Measurements from ENCODE around the gene BAZ2B. TPM values are rescaled to one million over a fixed set of nuclear protein-coding genes. Genes with fewer than 3 reads are reported as not detected.
A peak's percentile ranks its signal among the peaks of the same experiment; 100 is the strongest.

BAZ2B gene
- polyA plus RNA-seq, 2 of the 4 experiments (the other 2 are of a cell fraction), result 19.6 to 50.6 TPM

DNA sequence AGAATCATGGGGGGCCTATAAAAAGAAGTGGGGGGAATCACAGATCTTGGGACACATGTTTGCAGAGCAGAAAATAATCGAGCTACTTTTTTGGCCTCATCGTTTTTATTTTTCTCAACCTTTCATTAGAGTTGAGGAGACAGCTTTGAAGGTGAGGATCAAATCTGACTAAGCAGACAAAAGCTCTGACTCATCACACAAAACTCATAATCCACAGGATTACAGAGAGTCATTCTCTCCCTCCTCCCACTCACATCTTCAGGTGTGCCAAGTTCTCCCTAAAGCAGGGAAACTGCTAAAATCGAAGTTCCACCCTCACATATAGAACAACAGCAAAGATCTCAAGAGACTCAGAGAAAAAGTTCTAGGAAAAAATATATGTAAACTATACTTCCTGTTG, 15.6 kb downstream of the BAZ2B start (continued):
- TF ChIP-seq, protein P1, sequence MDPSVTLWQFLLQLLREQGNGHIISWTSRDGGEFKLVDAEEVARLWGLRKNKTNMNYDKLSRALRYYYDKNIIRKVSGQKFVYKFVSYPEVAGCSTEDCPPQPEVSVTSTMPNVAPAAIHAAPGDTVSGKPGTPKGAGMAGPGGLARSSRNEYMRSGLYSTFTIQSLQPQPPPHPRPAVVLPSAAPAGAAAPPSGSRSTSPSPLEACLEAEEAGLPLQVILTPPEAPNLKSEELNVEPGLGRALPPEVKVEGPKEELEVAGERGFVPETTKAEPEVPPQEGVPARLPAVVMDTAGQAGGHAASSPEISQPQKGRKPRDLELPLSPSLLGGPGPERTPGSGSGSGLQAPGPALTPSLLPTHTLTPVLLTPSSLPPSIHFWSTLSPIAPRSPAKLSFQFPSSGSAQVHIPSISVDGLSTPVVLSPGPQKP (IDR thresholded peaks at IDR 0.05; ENCODE audit: low read depth, low read length), result no peak
- TF ChIP-seq CHD2 (IDR thresholded peaks at IDR 0.05; ENCODE audit: low read length, partially characterized antibody), result no peak
- peak; percentile 15; the same call in 1 of the 2 replicates for TF ChIP-seq GATA3 (IDR thresholded peaks at IDR 0.05; ENCODE audit: borderline replicate concordance)
- no peak for TF ChIP-seq TP53 (CRISPR knock-in tag; IDR thresholded peaks at IDR 0.05)
- TF ChIP-seq EHF (CRISPR knock-in tag; IDR thresholded peaks at IDR 0.05), result no peak
- peak; percentile 72 for TF ChIP-seq JUNB (IDR thresholded peaks at IDR 0.05)

DNA sequence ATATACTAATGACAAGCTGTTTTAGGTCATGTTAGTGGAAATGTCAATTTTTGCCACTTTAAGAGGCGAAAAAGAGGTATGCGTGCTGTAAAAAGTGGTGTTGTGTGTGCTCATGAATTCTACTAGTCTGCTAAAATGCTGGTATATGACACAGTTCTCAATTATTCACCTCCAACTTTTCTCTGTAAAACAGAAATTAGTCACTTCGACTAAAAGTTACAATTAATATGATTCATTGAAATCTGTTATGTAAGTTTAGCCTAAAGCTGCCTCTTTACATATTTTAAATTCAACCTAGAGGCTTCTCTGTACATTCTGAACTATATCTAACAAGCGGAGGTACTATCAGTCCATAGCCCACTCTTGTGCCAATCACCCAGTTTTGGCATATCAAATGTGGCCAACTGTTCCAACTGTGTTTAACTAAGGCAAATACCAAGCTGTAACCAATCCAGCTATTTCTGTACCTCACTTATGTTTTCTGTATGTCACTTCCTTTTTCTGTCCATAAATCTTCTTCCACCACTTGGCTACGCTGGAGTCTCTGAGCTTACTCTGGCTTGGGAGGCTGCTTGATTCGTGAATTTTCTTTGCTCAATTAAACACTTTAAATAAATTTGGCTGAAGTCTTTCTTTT, 20.8 kb downstream of the BAZ2B start:
- H3K27ac ChIP-seq, result no peak overlapping the region
- 88% methylated on average over 6 of the region's 6 CpGs for WGBS (ENCODE audit: missing lambda C conversion rate)
- H3K9me3 ChIP-seq, result no peaks in the 10 kb centered on the region
- no peak overlapping the region for H3K4me3 ChIP-seq
- DNase-seq (ENCODE audit: low read depth in 1 of 2, low spot score in 1 of 2) (no peak), FAIRE-seq (no peak), ATAC-seq (peak in 1 of 2 experiments; percentile 29; a peak in 1 of 6 replicates)
- ChIA-PET CTCF (interaction anchor here (1.2 to 2.0 kb wide), 2 partner anchors 9 to 117 kb away, joined by 4 to 6 read pairs; partner anchors contain the start of gene MARCHF7), POLR2A (interaction anchor here (0.7 kb wide), 1 partner anchor 118 kb away, joined by 3 read pairs; no protein-coding TSS in a partner anchor)
- no peak for TF ChIP-seq CBX2 (IDR thresholded peaks at IDR 0.05; ENCODE audit: borderline replicate concordance, low read depth)
- no peak for TF ChIP-seq JUN (IDR thresholded peaks at IDR 0.05)
- no peak for TF ChIP-seq KDM1A (IDR thresholded peaks at IDR 0.05; ENCODE audit: low read depth)
- TF ChIP-seq SMC3 (IDR thresholded peaks at IDR 0.05), result no peak
- no peak for TF ChIP-seq CHD4 (IDR thresholded peaks at IDR 0.05; ENCODE audit: borderline replicate concordance)
- no peak for TF ChIP-seq RFX5 (IDR thresholded peaks at IDR 0.05)
- no peak for TF ChIP-seq RARB (CRISPR knock-in tag; IDR thresholded peaks at IDR 0.05)
- no peak for TF ChIP-seq SREBF2 (IDR thresholded peaks at IDR 0.05)
- TF ChIP-seq EP300 (IDR thresholded peaks at IDR 0.05), result no peak
- TF ChIP-seq HOXA7 (CRISPR knock-in tag; IDR thresholded peaks at IDR 0.05), result no peak
- no peak for TF ChIP-seq MAZ (IDR thresholded peaks at IDR 0.05; ENCODE audit: borderline replicate concordance, low read depth, low read length)
- no peak for TF ChIP-seq FOSB (CRISPR knock-in tag; IDR thresholded peaks at IDR 0.05)
- TF ChIP-seq RCOR1 (IDR thresholded peaks at IDR 0.05; ENCODE audit: low read depth, low read length), result no peak
- TF ChIP-seq ZNF302 (CRISPR knock-in tag; IDR thresholded peaks at IDR 0.05), result no peak
- TF ChIP-seq ATOH8 (CRISPR knock-in tag; IDR thresholded peaks at IDR 0.05; ENCODE audit: low read depth), result no peak
- no peak overlapping the region for H3K4me2 ChIP-seq
- peaks cover 32% of the 10 kb centered on the region for H3K4me1 ChIP-seq

DNA sequence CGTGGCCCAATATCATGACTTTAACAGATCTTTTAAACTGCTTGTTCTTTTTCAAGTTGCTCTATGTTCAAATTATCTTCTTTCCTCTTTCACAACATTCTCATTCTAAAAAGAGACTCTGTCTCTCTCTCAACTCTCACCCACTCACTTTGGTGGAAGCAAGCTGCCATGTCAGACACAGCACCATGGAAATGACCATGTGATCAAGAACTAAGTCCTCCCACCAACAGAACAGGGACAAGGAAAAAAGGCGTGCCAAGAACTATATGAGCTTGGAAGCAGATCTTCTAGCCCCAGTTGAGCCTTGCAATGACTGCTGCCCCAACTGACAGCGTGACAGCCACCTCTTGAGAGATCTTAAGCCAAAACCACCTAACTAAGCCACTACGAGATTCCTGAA, 23.9 kb downstream of the BAZ2B start:
- Histone ChIP-seq H3K27ac (no peak overlapping the region), H3K9me3 (no peaks in the 10 kb centered on the region), H3K4me2 (no peak overlapping the region), H3K4me3 (no peak overlapping the region), H3K4me1 (peaks cover 26% of the 10 kb centered on the region; the same call in 1 of the 3 replicates)
- DNase-seq (ENCODE audit: low read depth in 1 of 2, low spot score in 1 of 2) (peak in 1 of 2 experiments; percentile 17), FAIRE-seq (no peak), ATAC-seq (peak in 1 of 2 experiments; percentile 53; a peak in 2 of 6 replicates)
- WGBS (ENCODE audit: missing lambda C conversion rate), result 72% methylated on average over 4 of the region's 4 CpGs
- ChIA-PET CTCF (no interaction called here), POLR2A (no interaction called here)
- TF ChIP-seq MAFK (IDR thresholded peaks at IDR 0.05; ENCODE audit: partially characterized antibody) (no peak), REST (IDR thresholded peaks at IDR 0.05) (no peak), POLR2AphosphoS2 (conservative IDR thresholded peaks at IDR 0.05; ENCODE audit: low read length) (no peak), ZSCAN20 (CRISPR knock-in tag; IDR thresholded peaks at IDR 0.05) (no peak), NPAS2 (CRISPR knock-in tag; IDR thresholded peaks at IDR 0.05; ENCODE audit: borderline replicate concordance) (no peak), ZC3H11A (IDR thresholded peaks at IDR 0.05) (no peak), BHLHE40 (IDR thresholded peaks at IDR 0.05; ENCODE audit: low read depth, low read length) (no peak), KDM1A (IDR thresholded peaks at IDR 0.05; ENCODE audit: low read depth) (no peak), JUN (IDR thresholded peaks at IDR 0.05) (no peak), ESRRA (IDR thresholded peaks at IDR 0.05; ENCODE audit: borderline replicate concordance, low read length) (no peak), GATA3 (IDR thresholded peaks at IDR 0.05; ENCODE audit: borderline replicate concordance) (no peak)
- TF ChIP-seq, protein P1 (IDR thresholded peaks at IDR 0.05; ENCODE audit: low read depth, low read length), result no peak
- TF ChIP-seq, protein P2, sequence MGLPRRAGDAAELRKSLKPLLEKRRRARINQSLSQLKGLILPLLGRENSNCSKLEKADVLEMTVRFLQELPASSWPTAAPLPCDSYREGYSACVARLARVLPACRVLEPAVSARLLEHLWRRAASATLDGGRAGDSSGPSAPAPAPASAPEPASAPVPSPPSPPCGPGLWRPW (IDR thresholded peaks at IDR 0.05), result no peak

Data from A549 (cell line).